Keratinocyte (primary cell): Measurements from ENCODE around the gene GAMT. TPM values are rescaled to one million over a fixed set of nuclear protein-coding genes. Genes with fewer than 3 reads are reported as not detected.

Source experiments
- DNase-seq: peaks from one replicate; pipeline ENCODE4 v3.0.0-alpha.2; 2011; ENCODE audit warnings: low read depth, missing footprints, low spot score
- FAIRE-seq: peaks from 2 replicates; lab custom pipeline; 2011; peaks lifted over from hg19 to GRCh38; lab: Jason Lieb, UNC
- H2AFZ ChIP-seq: 2 replicates; pipeline ENCODE4 v1.6.0; 2012; ENCODE audit warnings: low read length, control low read depth, inconsistent platforms; ENCODE audit not compliant: control insufficient read depth
- H3K27ac ChIP-seq: 2 replicates; pipeline ENCODE4 v1.5.1; 2011; ENCODE audit warnings: low read length; ENCODE audit not compliant: control insufficient read depth, insufficient read depth
- H3K27me3 ChIP-seq: 3 replicates; pipeline ENCODE4 v1.6.0; 2011; ENCODE audit warnings: low read length; ENCODE audit not compliant: control insufficient read depth, insufficient read depth; ENCODE audit errors: extremely low read depth
- H3K36me3 ChIP-seq, 2 experiments: 2 replicates in 1 of 2; 3 replicates in 1 of 2; pipeline ENCODE4 v1.5.1; 2011; ENCODE audit warnings: low read length in 2 of 2, mild to moderate bottlenecking in 1 of 2; ENCODE audit not compliant: control insufficient read depth in 2 of 2, insufficient read depth in 2 of 2; ENCODE audit errors: extremely low read depth in 1 of 2
- H3K4me1 ChIP-seq: 3 replicates; pipeline ENCODE4 v1.5.1; 2011; ENCODE audit warnings: low read length; ENCODE audit not compliant: control insufficient read depth, insufficient read depth; ENCODE audit errors: extremely low read depth
- H3K4me2 ChIP-seq: 3 replicates; pipeline ENCODE4 v1.6.0; 2011; ENCODE audit warnings: low read depth, low read length; ENCODE audit not compliant: control insufficient read depth, insufficient read depth; ENCODE audit errors: extremely low read depth
- H3K4me3 ChIP-seq, 3 experiments: fragments of 200-600 bp in 1 of 3; sonication (generic) in 1 of 3; 2 replicates in 2 of 3; 3 replicates in 1 of 3; pipeline ENCODE4 v1.5.1; 2011 to 2016; ENCODE audit warnings: low read length in 3 of 3, mild to moderate bottlenecking in 3 of 3, control low read depth in 2 of 3, inconsistent platforms in 1 of 3, low read depth in 1 of 3, mixed read lengths in 1 of 3, mixed run types in 1 of 3, moderate library complexity in 1 of 3; ENCODE audit not compliant: control insufficient read depth in 2 of 3, insufficient read depth in 2 of 3; ENCODE audit errors: extremely low read depth in 1 of 3
- H3K79me2 ChIP-seq: 2 replicates; pipeline ENCODE4 v1.6.0; 2012; ENCODE audit warnings: low read length; ENCODE audit not compliant: control insufficient read depth, insufficient read depth
- H3K9ac ChIP-seq: 3 replicates; pipeline ENCODE4 v1.6.0; 2011; ENCODE audit warnings: low read length; ENCODE audit not compliant: control insufficient read depth, insufficient read depth; ENCODE audit errors: extremely low read depth
- H3K9me1 ChIP-seq: 3 replicates; pipeline ENCODE4 v1.6.0; 2011; ENCODE audit warnings: low read length; ENCODE audit not compliant: control insufficient read depth, insufficient read depth; ENCODE audit errors: extremely low read depth
- H3K9me3 ChIP-seq: 2 replicates; pipeline ENCODE4 v1.5.1; 2012; ENCODE audit warnings: low read depth, low read length; ENCODE audit not compliant: control insufficient read depth
- H4K20me1 ChIP-seq: 3 replicates; pipeline ENCODE4 v1.6.0; 2011; ENCODE audit warnings: low read length; ENCODE audit not compliant: control insufficient read depth, insufficient read depth; ENCODE audit errors: extremely low read depth
- EZH2 ChIP-seq: IDR thresholded peaks from one replicate; pipeline ENCODE4 v1.6.1; 2012; ENCODE audit warnings: inconsistent platforms, mild to moderate bottlenecking, low read length, moderate library complexity
- dilution Hi-C: fragments of 300-500 bp; cut with MboI; formaldehyde crosslinking; loops from one replicate; pipeline ENCODE4 v1.7.0; 2020; ENCODE audit warnings: low sequenced_read_pairs; ENCODE audit not compliant: extremely low pct_ligation_motif_present
- polyA plus RNA-seq, 5 experiments: library from polyadenylated mRNA; depleted of rRNA in 3 of 5; stranded (reverse) in 3 of 5; stranded (forward) in 1 of 5; unstranded in 1 of 5; fragments of >200 nt; gene quantifications; 1 replicate in 1 of 5; 2 replicates in 3 of 5; 3 replicates in 1 of 5; pipeline versions ENCODE4 v1.2.1 to v1.2.3, GENCODE V29; 2011 to 2012; ENCODE audit warnings: missing spikeins in 2 of 5, low read depth in 1 of 5, low replicate concordance in 1 of 5
- TF ChIP-seq, protein P1 (sequence below), 3 experiments: IDR thresholded peaks in 1 of 3; conservative IDR thresholded peaks in 1 of 3; optimal IDR thresholded peaks in 1 of 3; 2 replicates in 2 of 3; 3 replicates in 1 of 3; pipeline versions ENCODE3 to v1.5.1; 2011; ENCODE audit warnings: low read length in 3 of 3, mild to moderate bottlenecking in 3 of 3, moderate library complexity in 2 of 3, control low read depth in 1 of 3, inconsistent platforms in 1 of 3; ENCODE audit not compliant: insufficient read depth in 2 of 3; ENCODE audit errors: extremely low read depth in 1 of 3

Gene GAMT
- polyA plus RNA-seq, 1 donor (not counting 4 experiments of a cell fraction or from before 2014, with no cell fraction given), result 5.7 TPM

DNA sequence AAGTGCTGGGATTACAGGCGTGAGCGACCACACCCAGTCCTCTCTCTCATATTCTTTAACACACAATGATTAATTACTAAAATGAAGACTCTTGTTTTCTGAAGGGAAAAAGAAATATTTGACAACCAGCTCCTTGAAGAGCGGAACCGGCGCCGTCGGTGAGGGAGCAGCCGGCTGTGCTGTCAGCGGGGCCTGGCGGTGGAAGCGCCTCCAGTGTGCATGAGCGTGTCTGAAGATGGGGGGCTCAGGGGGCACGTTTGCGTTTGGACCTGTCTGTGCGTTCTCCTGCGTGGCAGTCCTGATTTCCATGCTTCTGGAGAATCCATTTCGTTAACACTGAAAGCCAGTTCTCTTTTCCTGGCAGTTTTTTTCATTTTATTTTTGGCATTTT is 24.9 kb downstream of the GAMT start:
- Histone ChIP-seq H3K27me3 (no peaks in the 10 kb centered on the region), H4K20me1 (no peaks in the 10 kb centered on the region), H3K4me2 (no peak overlapping the region), H3K4me3 (no peak overlapping the region), H3K27ac (no peak overlapping the region), H2AFZ (no peak overlapping the region), H3K36me3 (peaks cover 5 to 6% of the 10 kb centered on the region in 2 experiments), H3K9me1 (no peaks in the 10 kb centered on the region), H3K9ac (no peak overlapping the region), H3K79me2 (no peaks in the 10 kb centered on the region), H3K4me1 (no peaks in the 10 kb centered on the region), H3K9me3 (no peaks in the 10 kb centered on the region)
- dilution Hi-C loops, result no loop called here
- DNase-seq (no peak), FAIRE-seq (no peak)
- no peak for TF ChIP-seq EZH2
- TF ChIP-seq, protein P1, sequence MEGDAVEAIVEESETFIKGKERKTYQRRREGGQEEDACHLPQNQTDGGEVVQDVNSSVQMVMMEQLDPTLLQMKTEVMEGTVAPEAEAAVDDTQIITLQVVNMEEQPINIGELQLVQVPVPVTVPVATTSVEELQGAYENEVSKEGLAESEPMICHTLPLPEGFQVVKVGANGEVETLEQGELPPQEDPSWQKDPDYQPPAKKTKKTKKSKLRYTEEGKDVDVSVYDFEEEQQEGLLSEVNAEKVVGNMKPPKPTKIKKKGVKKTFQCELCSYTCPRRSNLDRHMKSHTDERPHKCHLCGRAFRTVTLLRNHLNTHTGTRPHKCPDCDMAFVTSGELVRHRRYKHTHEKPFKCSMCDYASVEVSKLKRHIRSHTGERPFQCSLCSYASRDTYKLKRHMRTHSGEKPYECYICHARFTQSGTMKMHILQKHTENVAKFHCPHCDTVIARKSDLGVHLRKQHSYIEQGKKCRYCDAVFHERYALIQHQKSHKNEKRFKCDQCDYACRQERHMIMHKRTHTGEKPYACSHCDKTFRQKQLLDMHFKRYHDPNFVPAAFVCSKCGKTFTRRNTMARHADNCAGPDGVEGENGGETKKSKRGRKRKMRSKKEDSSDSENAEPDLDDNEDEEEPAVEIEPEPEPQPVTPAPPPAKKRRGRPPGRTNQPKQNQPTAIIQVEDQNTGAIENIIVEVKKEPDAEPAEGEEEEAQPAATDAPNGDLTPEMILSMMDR (optimal IDR thresholded peaks at IDR 0.05 in 1 of 3, IDR thresholded peaks at IDR 0.05 in 1 of 3, conservative IDR thresholded peaks at IDR 0.05 in 1 of 3; ENCODE audit: extremely low read depth in 1 of 3, insufficient read depth in 2 of 3, low read length in 3 of 3), result no peak

DNA sequence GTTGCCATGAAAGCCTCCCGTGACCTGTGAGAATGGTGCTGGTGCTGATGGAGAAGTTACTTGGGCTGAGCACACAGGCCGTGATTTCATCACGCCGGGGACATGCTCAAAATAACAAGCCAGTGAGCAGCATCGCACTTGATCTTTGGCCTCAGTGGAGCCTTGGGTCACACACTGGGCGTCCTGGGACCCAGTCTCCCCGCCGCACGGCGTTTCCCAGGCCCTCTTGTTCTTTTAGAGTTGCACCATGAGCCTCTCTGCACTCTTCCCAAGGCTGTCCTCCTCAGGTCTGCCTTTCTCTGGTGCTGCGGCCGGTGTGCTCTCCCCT is 27.1 kb downstream of the GAMT start:
- Histone ChIP-seq H2AFZ (no peak overlapping the region), H3K36me3 (peaks cover 8 to 10% of the 10 kb centered on the region in 2 experiments), H3K4me1 (no peaks in the 10 kb centered on the region), H3K9ac (no peak overlapping the region), H3K4me2 (no peak overlapping the region), H3K79me2 (no peaks in the 10 kb centered on the region), H3K9me1 (no peaks in the 10 kb centered on the region), H3K27me3 (no peaks in the 10 kb centered on the region), H3K27ac (no peak overlapping the region), H3K4me3 (no peak overlapping the region), H3K9me3 (no peaks in the 10 kb centered on the region), H4K20me1 (no peaks in the 10 kb centered on the region)
- DNase-seq, result no peak
- dilution Hi-C loops, result no loop called here
- FAIRE-seq, result no peak
- TF ChIP-seq, protein P1 (optimal IDR thresholded peaks at IDR 0.05 in 1 of 3, IDR thresholded peaks at IDR 0.05 in 1 of 3, conservative IDR thresholded peaks at IDR 0.05 in 1 of 3; ENCODE audit: extremely low read depth in 1 of 3, insufficient read depth in 2 of 3, low read length in 3 of 3), result no peak
- TF ChIP-seq EZH2, result no peak
